NOMO-1 (cell line): ENCODE data around the gene HNRNPA3.
"Not testable (repeated sequence)": the region's sequence is repeated elsewhere in the genome, so short reads cannot be mapped to it uniquely, and the experiment has no call there.

Source experiments
- DNase-seq, 2 experiments: peaks; one replicate each; lab custom pipeline; 2025; ENCODE audit not compliant: unreplicated experiment in 2 of 2; lab: John Stamatoyannopoulos, UW

The HNRNPA3 gene

DNA sequence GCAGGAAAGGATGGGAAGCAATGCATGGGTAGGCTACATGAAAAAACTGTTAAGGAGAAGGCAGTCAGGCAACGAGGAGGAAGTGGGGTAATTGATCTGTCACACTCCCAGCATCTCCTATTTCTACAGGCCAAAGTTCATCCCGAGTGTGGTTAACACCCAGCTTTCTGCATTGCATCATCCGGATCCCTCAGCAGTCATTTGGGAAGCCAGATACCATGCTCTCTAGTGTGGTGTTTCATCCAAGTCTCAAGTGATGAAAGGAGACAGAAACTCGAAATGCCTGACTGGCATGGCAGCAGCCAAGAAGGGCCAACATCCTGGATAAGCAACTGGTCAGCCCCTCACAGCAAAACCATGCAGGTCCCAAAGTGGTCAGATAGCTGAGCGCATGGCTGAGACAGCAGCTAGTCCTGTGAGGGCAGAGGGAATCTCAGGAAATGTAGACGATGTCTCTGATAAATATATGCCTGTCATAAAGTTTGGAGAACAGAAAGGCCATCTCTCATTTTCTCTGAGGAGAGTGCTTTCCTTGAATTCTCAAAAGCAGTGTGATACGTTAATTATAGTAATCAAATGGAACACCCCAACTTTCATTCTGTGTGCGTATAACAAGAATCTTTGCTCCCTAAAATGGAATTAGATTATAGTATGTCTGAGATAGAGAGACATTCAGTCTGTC lies 24.8 kb upstream of the HNRNPA3 start:
- DNase-seq: no peak

GRCh38 chr2:177188482-177189469 lies 23.8 kb upstream of the HNRNPA3 start:
- DNase-seq: no peak

GRCh38 chr2:177190941-177191340 lies 21.7 kb upstream of the HNRNPA3 start:
- DNase-seq: no peak

DNA sequence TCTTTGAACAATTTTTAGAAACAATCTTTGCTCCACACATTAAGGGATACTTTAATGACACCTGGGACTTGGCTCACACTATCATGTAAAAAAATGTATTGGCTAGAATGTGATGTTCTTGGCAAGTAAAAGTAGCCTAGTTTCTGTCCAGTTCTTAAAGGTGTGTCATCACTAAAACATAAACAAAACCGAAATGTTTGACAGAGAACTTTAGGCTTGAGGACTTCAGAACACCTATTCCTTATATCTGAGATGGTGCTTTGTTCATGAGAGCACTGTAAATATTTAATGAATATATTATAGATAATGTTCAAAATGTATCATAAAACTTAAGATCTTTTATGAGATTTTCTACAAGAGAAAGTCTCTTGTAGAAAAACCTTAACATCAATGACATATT lies 19.8 kb upstream of the HNRNPA3 start:
- DNase-seq: no peak

GRCh38 chr2:177193240-177193639 lies 19.4 kb upstream of the HNRNPA3 start:
- no peak for DNase-seq

DNA sequence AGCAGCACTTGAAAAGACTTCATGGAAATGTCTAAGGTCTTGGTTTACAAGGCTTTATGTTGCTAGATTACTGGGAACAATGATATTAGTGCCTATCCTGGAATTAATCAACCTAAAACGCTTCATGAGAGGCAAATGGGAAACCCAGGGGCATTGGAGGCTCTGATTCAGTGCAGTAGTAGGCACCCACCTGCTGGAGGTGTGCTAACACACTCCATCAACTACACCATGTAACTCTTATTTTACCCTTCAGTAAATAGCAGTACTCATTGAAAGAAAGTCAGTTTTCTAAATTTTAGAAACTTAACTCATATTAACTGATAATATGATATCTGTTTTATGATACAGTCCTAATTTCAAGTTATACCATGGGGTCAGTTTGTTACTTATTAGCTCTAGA lies 17.4 kb upstream of the HNRNPA3 start:
- DNase-seq: no peak

GRCh38 chr2:177200419-177200818 lies 12.2 kb upstream of the HNRNPA3 start:
- not testable (repeated sequence) for DNase-seq

- no peak for DNase-seq
These were observed 10.7 kb upstream of the HNRNPA3 start for GRCh38 chr2:177201919-177202346.

DNA sequence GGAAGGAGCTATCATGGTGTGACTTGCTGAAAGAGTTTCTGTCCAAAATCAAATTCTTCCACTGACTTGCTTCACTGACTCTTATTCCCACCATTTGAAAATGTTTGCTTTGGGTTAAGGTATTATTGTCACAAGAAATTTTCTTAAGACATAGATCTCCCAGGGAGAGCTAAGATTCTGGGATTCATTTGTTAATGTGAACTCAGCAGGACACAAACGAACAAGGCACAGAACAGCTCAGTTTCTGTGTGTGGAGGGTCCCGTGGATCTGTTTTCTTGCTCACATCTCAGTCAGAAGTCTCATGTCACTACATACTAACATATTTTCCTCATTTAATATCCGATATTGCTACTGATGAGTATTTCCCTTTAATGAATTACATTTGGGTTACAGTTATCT lies 8.2 kb upstream of the HNRNPA3 start:
- DNase-seq: no peak

GRCh38 chr2:177207101-177207500 lies 5.5 kb upstream of the HNRNPA3 start:
- DNase-seq: no peak

DNA sequence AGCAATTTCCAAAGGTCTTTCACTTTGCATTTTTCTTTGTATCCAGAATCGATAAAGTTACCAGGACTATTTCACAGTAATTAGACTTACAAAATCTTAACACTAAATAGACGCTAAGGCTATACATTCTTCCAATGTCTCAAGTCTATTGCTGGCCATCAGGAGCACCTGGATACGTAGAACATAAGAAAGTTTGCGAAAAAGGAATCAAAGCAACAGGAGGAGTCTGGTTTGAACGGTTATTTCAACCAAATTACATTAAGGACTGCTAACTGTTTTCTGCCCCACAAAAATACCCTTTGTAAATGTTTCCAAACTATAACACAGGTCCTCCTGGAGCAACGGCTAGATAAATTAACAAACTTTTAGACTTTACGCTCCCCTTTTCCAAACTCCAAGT lies 1.4 kb upstream of the HNRNPA3 start:
- DNase-seq: no peak

DNA sequence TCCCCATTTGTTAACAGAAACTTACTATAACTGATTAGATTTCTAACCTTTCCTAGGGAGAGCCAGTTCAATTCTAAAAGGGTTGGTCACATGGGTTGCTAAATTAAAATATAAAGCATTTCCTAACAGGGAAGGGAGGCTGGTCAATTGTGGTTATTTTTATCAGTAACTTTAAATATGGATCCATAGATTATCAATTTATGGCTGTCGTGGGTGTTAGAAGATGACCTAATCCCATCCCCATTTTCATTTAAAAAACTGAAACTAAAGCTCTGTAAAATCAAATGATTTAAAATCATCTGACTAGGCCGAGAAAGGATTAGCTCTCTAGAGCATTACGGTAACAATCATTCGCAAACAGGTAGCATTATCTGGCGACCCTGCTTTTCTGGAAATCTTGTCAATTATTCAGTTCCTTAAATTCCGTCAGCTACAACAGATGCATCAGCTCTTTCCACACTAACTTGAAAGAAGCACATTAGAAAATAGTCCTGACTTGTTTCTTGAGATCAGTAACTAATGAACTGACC lies 953 bp upstream of the HNRNPA3 start:
- peak in 1 of 2 experiments; percentile 35 for DNase-seq

- DNase-seq: peak; percentile 81 to 93
These were observed 580 bp downstream of the HNRNPA3 start for GRCh38 chr2:177212891-177213856.

DNA sequence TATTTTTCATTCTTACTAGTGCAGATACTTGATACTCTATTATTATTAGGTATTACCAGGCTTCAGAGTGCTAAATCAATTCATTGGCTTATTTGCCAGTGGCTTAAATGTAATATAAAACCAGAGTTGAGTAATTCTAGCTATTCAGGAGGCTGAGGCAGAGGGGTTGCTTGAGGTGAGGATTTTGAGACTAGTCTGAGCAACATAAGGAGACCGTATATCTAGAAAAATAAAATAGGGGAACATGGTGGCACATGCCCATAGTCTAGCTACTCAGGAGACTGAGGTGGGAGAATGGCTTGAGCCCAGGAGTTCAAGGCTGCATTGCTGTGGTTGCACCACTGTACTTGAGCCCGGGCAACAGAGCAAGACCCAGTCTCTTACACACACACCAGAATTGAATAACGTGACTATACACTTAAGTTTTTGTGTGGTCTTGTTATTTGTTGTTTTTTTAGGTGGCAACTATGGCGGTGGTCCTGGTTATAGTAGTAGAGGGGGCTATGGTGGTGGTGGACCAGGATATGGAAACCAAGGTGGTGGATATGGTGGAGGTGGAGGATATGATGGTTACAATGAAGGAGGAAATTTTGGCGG lies 4.8 kb downstream of the HNRNPA3 start:
- no peak for DNase-seq

GRCh38 chr2:177219787-177220186 lies 7.2 kb downstream of the HNRNPA3 start:
- DNase-seq: not testable (repeated sequence)

GRCh38 chr2:177221534-177221933 lies 8.9 kb downstream of the HNRNPA3 start:
- DNase-seq: no peak

DNA sequence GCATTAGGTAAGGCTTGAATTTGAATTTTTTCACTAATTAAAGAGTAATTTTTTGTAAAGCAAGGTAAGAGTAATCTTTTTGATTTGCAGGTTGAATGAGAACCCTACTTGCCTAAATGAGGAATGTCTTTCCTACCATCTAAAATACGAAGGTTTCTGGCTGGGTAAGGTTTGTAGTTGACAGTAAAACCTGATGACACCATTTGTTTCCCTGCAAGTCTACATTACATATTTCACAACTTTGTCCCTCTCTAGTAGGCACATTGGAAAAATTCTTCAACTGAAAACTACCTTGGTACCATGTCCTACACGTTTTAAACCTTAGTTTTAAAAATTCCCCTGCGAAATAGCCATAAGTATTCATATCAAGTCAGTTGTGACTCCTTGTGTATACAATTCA lies 9.4 kb downstream of the HNRNPA3 start:
- DNase-seq: no peak

- DNase-seq: not testable (repeated sequence)
These were observed 10.8 kb downstream of the HNRNPA3 start for GRCh38 chr2:177223436-177223835.

DNA sequence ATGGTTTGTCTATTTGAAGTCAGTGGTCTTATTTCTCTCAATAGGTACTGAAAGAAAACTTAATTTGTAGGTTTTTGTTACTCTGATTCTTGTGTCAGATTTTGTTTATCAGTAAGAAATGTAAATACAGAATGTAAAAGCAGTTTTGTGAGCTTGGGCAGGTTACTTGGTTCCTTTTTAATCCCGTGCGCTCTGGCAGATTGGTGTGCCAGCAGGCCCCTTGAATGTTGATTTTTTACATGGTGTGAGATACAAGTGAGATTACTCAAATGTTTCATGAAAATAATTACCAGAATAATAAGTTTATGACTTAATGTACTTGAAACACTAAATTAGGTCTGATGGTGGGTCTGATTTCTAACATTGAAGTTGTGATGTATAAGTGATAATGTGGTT lies 13.4 kb downstream of the HNRNPA3 start:
- DNase-seq: no peak
